ENCODE data around the gene KIAA1755.

DNA sequence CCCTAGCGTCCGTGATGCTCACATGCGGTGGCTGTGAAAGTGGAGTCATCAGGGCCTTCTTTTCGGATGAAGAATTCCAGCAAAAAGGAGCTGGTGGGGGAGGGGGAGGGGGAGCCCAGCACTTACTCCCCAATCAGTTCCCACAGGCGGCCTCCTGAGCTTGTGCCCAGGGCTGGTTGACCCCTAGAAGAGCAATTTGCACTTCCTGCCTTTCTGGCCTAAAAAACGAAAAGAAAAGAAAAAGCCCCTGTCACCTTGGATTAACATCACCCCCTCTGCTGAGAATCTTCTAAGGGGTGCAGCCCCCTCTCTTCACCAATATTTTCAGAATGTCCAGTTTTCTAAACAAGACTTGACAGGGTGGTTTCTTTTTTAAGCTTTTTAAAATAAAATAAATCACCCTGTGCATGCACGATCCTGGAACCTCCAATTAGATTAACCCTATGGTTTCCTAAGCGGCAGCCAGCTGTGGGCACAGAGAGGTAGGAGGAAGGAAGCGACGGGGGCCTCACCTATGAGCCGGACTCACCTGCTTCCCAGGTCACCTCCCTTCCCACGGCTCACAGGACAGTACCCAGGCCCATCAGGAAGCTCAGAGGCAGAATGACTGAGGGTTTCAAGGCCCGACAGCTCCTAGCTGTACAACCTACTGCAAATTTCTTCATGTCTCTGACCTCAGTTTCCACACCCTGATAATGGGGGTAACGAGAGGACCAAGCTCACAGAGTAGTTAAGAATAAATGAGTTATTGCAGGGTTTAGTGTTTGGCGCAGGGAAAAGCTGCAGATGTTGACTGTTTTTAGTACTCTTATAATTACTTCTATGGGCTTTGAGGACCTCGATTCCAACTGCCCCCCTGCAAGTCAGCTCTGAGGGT is 85.0 kb downstream of the KIAA1755 start:
- TF ChIP-seq, protein P1, sequence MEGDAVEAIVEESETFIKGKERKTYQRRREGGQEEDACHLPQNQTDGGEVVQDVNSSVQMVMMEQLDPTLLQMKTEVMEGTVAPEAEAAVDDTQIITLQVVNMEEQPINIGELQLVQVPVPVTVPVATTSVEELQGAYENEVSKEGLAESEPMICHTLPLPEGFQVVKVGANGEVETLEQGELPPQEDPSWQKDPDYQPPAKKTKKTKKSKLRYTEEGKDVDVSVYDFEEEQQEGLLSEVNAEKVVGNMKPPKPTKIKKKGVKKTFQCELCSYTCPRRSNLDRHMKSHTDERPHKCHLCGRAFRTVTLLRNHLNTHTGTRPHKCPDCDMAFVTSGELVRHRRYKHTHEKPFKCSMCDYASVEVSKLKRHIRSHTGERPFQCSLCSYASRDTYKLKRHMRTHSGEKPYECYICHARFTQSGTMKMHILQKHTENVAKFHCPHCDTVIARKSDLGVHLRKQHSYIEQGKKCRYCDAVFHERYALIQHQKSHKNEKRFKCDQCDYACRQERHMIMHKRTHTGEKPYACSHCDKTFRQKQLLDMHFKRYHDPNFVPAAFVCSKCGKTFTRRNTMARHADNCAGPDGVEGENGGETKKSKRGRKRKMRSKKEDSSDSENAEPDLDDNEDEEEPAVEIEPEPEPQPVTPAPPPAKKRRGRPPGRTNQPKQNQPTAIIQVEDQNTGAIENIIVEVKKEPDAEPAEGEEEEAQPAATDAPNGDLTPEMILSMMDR (IDR thresholded peaks at IDR 0.05) = no peak
- no peak for TF ChIP-seq POLR2A (IDR thresholded peaks at IDR 0.05)

All from body of pancreas (tissue), 4 donors.